Measurements from ENCODE around the gene TTC17.
"Not testable (repeated sequence)": the region's sequence is repeated elsewhere in the genome, so short reads cannot be mapped to it uniquely, and the experiment has no call there.

Gene TTC17

DNA sequence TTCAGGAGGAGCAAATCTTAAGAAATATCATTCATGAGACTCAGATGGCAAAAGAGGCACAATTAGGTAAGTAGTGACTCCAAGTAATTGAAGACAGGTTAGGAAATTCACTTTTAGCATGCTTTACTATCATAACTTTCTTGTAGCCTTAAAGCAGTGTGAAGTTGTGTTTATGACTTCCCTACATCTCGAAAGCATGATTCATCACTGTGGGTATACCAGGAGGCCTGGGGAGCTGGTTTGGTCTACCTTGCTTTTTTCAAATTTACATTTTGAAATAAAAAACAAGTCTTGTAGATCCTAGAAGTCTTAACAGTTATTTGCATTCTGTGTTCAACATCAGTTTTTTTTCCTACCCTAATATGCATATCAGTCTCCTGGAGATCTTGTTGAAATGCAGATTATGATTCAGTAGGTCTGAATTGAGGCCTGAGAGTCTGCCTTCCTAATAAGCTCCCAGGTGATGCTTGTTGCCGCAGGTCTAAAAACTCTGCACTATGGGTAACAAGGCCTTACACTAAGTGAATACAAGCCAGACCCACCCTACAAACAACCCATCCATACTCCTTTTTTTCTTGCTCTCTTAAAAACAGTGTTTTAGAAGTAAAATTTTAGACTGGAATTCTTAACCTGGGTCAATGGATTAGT is 41.4 kb downstream of the TTC17 start:
- Mint-ChIP-seq H3K4me3 (no peak overlapping the region), H3K36me3 (peaks cover 26 to 51% of the 10 kb centered on the region in 2 donors), H3K27me3 (no peaks in the 10 kb centered on the region), H3K4me1 (no peaks in the 10 kb centered on the region), H3K27ac (no peak overlapping the region), H3K9me3 (no peaks in the 10 kb centered on the region)
- DNase-seq: no peak
- no peak for ATAC-seq (replicated peaks)

DNA sequence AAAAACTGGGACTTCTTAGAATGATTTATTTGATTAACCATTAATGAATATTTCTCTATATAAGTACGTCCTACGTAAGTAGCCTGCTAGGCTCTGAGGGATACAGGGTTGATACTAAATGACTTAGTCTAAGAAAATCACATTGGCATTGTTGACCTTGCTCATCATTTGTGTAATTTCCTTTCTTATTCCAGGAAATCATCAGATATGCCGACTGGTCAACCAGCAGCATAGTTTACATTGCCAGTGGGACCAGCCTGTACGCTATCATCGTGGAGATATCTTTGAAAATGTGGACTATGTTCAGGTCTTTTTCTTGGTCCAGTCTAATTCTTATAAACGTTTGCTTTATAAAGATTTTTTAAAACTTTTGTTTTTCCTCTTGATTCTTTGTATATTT is 42.5 kb downstream of the TTC17 start:
- Mint-ChIP-seq H3K9me3 (no peaks in the 10 kb centered on the region), H3K36me3 (peaks cover 26 to 52% of the 10 kb centered on the region in 2 donors), H3K27me3 (no peaks in the 10 kb centered on the region), H3K4me1 (no peaks in the 10 kb centered on the region), H3K27ac (no peak overlapping the region), H3K4me3 (no peak overlapping the region)
- no peak for ATAC-seq (replicated peaks)
- no peak for DNase-seq

DNA sequence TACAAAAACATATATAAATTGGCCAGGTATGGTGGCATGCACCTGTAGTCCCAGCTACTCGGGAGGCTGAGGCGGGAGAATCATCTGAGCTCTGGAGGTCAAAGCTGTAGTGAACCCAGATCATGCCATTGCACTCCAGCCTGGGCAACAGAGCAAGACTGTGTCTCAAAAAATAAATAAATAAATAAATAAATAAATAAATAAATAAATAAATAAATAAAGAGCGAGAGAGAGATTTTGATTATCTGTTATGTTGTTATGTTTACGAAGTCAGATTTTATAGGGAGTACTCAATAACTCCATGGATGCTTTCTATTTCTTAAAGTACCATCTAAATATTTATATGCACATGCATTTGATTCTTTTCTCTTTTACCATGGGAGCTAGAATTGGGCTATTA is 43.1 kb downstream of the TTC17 start:
- not testable (repeated sequence) for H3K9me3 Mint-ChIP-seq; H3K4me1 Mint-ChIP-seq; H3K27me3 Mint-ChIP-seq; DNase-seq; H3K27ac Mint-ChIP-seq; H3K4me3 Mint-ChIP-seq; ATAC-seq (replicated peaks)
- peaks cover 24 to 50% of the 10 kb centered on the region in 2 donors for H3K36me3 Mint-ChIP-seq

- H3K27ac Mint-ChIP-seq: no peak overlapping the region
- H3K4me3 Mint-ChIP-seq: no peak overlapping the region
- no peaks in the 10 kb centered on the region for H3K9me3 Mint-ChIP-seq
- no peaks in the 10 kb centered on the region for H3K27me3 Mint-ChIP-seq
- peaks cover 22 to 38% of the 10 kb centered on the region in 2 donors for H3K36me3 Mint-ChIP-seq
- no peaks in the 10 kb centered on the region for H3K4me1 Mint-ChIP-seq
- ATAC-seq (replicated peaks) (no peak), DNase-seq (no peak)
Measured at GRCh38 chr11:43403357-43404231, 44.9 kb downstream of the TTC17 start.

- no peak for DNase-seq
- H3K9me3 Mint-ChIP-seq: no peaks in the 10 kb centered on the region
Measured at GRCh38 chr11:43404406-43404805, 45.7 kb downstream of the TTC17 start.

GRCh38 chr11:43404836-43405479 is 46.2 kb downstream of the TTC17 start:
- H3K4me3 Mint-ChIP-seq: no peak overlapping the region
- peaks cover 23 to 34% of the 10 kb centered on the region in 2 donors for H3K36me3 Mint-ChIP-seq
- no peaks in the 10 kb centered on the region for H3K27me3 Mint-ChIP-seq
- ATAC-seq (replicated peaks): no peak
- no peak overlapping the region for H3K27ac Mint-ChIP-seq
- no peaks in the 10 kb centered on the region for H3K4me1 Mint-ChIP-seq
- DNase-seq: no peak
- H3K9me3 Mint-ChIP-seq: no peaks in the 10 kb centered on the region

More at GRCh38 chr11:43404406-43404805, 45.7 kb downstream of the TTC17 start:
- H3K36me3 Mint-ChIP-seq: peaks cover 22 to 36% of the 10 kb centered on the region in 2 donors
- H3K4me1 Mint-ChIP-seq: no peaks in the 10 kb centered on the region
- no peak overlapping the region for H3K4me3 Mint-ChIP-seq
- no peak for ATAC-seq (replicated peaks)
- H3K27ac Mint-ChIP-seq: no peak overlapping the region
- H3K27me3 Mint-ChIP-seq: no peaks in the 10 kb centered on the region

- no peak for ATAC-seq (replicated peaks)
Measured at GRCh38 chr11:43408277-43408676, 49.6 kb downstream of the TTC17 start.

GRCh38 chr11:43410394-43410793 is 51.7 kb downstream of the TTC17 start:
- peaks cover 31 to 46% of the 10 kb centered on the region in 2 donors for H3K36me3 Mint-ChIP-seq
- ATAC-seq (replicated peaks): no peak
- no peak overlapping the region for H3K4me3 Mint-ChIP-seq
- H3K9me3 Mint-ChIP-seq: no peaks in the 10 kb centered on the region
- H3K4me1 Mint-ChIP-seq: no peaks in the 10 kb centered on the region
- no peaks in the 10 kb centered on the region for H3K27me3 Mint-ChIP-seq
- no peak overlapping the region for H3K27ac Mint-ChIP-seq
- no peak for DNase-seq

More at GRCh38 chr11:43408277-43408676, 49.6 kb downstream of the TTC17 start:
- Mint-ChIP-seq H3K4me1 (no peaks in the 10 kb centered on the region), H3K27ac (no peak overlapping the region), H3K36me3 (peaks cover 32 to 44% of the 10 kb centered on the region in 2 donors), H3K27me3 (no peaks in the 10 kb centered on the region), H3K4me3 (no peak overlapping the region), H3K9me3 (no peaks in the 10 kb centered on the region)
- DNase-seq: no peak

DNA sequence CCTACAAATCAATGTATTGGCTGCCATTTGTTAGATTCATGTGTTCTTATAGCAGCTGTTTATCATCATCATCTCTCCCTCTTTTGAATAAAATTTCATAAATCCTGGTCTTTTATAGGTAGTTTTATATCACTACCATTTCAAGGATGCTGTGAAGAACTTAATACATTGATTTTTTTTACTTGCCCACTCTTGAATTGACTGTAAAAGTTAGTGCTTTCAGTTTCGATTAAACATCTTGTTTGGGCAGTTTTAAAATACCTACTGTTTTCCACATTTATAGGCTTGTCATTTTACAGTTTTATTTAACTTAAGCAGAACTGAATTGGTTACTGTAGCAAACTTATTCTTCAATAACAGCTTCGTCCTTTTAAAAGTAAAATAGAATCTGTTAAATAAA is 59.5 kb downstream of the TTC17 start:
- DNase-seq: no peak
- H3K4me1 Mint-ChIP-seq: no peaks in the 10 kb centered on the region
- no peaks in the 10 kb centered on the region for H3K27me3 Mint-ChIP-seq
- ATAC-seq (replicated peaks): no peak
- peaks cover 12 to 25% of the 10 kb centered on the region in 2 donors for H3K36me3 Mint-ChIP-seq
- no peaks in the 10 kb centered on the region for H3K9me3 Mint-ChIP-seq
- H3K4me3 Mint-ChIP-seq: no peak overlapping the region
- no peak overlapping the region for H3K27ac Mint-ChIP-seq

DNA sequence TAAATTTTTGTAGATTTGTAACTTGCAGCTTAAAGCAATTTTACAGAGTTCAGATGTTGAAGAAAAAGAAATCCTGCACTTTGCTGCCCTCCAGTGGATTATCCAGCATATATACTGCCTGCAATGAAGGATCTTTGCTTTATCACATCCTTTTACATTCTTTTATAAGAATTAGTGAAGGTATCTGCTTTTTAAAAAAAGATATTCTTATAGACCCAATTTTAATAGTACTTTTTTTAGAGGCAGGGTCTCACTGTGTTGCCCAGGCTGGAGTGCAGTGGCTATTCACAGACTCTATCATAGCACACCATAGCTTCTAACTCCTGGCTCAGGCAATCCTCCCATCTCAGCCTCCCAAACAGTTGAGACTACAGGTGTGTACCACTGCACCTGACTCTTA is 60.7 kb downstream of the TTC17 start:
- DNase-seq (no peak), ATAC-seq (replicated peaks) (peak; percentile 46 to 49)
- peaks cover 10 to 16% of the 10 kb centered on the region in 2 donors for H3K36me3 Mint-ChIP-seq
- no peak overlapping the region for H3K4me3 Mint-ChIP-seq
- H3K27ac Mint-ChIP-seq: no peak overlapping the region
- no peaks in the 10 kb centered on the region for H3K27me3 Mint-ChIP-seq
- H3K9me3 Mint-ChIP-seq: no peaks in the 10 kb centered on the region
- no peaks in the 10 kb centered on the region for H3K4me1 Mint-ChIP-seq

GRCh38 chr11:43427971-43428370 is 69.3 kb downstream of the TTC17 start:
- DNase-seq (no peak), ATAC-seq (replicated peaks) (no peak)
- Mint-ChIP-seq H3K27me3 (no peaks in the 10 kb centered on the region), H3K9me3 (peaks cover 0 to 2% of the 10 kb centered on the region in 2 donors), H3K4me3 (no peak overlapping the region), H3K36me3 (peaks cover 23 to 33% of the 10 kb centered on the region in 2 donors), H3K27ac (no peak overlapping the region), H3K4me1 (no peaks in the 10 kb centered on the region)

- H3K36me3 Mint-ChIP-seq: peaks cover 28 to 45% of the 10 kb centered on the region in 2 donors
- H3K9me3 Mint-ChIP-seq; DNase-seq; ATAC-seq (replicated peaks); H3K27ac Mint-ChIP-seq; H3K4me1 Mint-ChIP-seq; H3K4me3 Mint-ChIP-seq; H3K27me3 Mint-ChIP-seq: not testable (repeated sequence)
Measured at GRCh38 chr11:43430916-43431315, 72.2 kb downstream of the TTC17 start.

DNA sequence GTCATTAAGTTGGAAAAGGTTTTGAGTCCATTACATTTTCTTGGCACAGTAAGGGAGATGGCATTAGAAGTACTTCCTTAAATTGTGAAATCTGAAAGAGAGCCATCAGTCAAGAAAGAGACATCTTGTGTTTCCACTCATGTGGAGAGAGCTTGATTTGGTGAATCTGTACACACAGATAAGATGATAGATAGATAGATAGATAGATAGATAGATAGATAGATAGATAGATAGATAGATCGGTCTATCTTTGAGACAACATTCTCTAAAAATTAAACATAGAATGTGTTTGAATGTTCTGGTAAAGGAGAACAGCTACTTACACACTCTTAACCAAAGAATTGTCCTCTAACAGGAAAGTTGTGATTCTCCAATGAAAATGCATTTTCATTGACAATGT is 76.2 kb downstream of the TTC17 start:
- Mint-ChIP-seq H3K4me1 (no peaks in the 10 kb centered on the region), H3K4me3 (no peak overlapping the region), H3K36me3 (peaks cover 35 to 55% of the 10 kb centered on the region in 2 donors), H3K9me3 (peaks cover 0 to 2% of the 10 kb centered on the region in 2 donors), H3K27me3 (no peaks in the 10 kb centered on the region), H3K27ac (no peak overlapping the region)
- DNase-seq (no peak), ATAC-seq (replicated peaks) (no peak)

GRCh38 chr11:43440486-43440885 is 81.8 kb downstream of the TTC17 start:
- no peak overlapping the region for H3K4me3 Mint-ChIP-seq
- ATAC-seq (replicated peaks): no peak
- H3K9me3 Mint-ChIP-seq: no peaks in the 10 kb centered on the region
- H3K4me1 Mint-ChIP-seq: no peaks in the 10 kb centered on the region
- no peak for DNase-seq
- H3K27me3 Mint-ChIP-seq: no peaks in the 10 kb centered on the region
- peaks cover 47 to 59% of the 10 kb centered on the region in 2 donors for H3K36me3 Mint-ChIP-seq
- no peak overlapping the region for H3K27ac Mint-ChIP-seq

Data from stimulated activated naive B cell treated with anti-CD40 and anti-IgM and Interleukin-4, amounts not matched to agents 10 μg/mL and 1 μg/mL and 100 μg/mL, for 72 hours (primary cell).